Glomerular endothelial cell (primary cell): ENCODE results near the gene LSM4. TPM values are rescaled to one million over a fixed set of nuclear protein-coding genes. Genes with fewer than 3 reads are reported as not detected.

Experiments
- DNase-seq: peaks from one replicate; pipeline ENCODE4 v3.0.0-alpha.2; 2011; ENCODE audit warnings: low read depth, low spot score; ENCODE audit errors: extremely low read depth
- total RNA-seq: library from RNA; depleted of rRNA; stranded (reverse); fragments of >200 nt; gene quantifications from 2 replicates; pipeline ENCODE4 v1.2.3, GENCODE V29; 2015

LSM4 gene
- total RNA-seq, 1 donor from 2014 or later = 204 TPM

DNA sequence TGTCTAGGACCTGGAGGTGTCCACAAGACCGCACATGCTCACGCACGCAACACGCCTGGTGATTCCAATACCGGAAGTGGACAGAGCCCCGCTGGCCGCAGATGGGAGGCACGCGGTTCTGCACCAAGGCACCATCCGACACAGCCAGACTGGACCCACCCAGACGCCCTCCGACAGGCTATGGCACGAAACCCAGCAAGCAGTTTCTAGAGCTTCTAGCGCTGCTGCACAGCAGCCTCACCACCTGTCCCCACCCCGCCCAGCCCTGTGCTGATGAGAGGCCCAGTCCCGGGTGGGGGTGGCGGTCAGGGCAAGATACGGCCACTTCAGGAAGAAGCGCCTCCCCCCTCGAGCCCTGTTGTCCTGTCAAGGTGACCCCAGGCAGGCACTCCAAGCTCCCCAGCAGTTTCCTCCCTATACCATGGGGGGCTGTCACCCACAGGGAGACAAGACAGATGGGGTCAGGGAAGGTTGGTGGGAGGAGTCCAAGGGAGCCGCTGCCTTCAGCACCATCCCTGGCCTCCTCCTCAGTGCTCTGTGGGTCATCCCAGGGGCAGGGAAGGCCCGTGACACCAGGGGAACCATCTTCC, 11.3 kb downstream of the LSM4 start:
- DNase-seq = no peak

DNA sequence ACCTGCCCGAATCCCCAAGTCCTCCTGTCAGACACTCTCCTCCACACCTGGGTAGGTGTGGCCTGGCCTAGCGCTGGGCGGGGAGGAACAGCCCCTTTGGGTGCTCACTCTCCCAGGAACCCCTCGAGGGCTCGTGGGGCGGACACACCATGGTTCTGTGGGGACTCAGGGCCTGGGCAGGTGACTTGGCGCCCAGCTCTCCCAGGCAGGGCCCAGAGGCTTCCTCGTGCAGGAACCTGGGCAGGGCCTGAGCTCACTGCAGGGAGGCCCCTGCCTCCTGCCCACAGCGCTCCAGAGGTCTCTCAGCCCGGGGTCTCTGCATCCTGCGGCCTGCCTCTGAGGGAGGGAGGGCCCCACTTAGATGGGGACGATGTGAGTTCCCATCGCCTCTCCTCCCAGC, 11.9 kb downstream of the LSM4 start:
- DNase-seq = no peak

DNA sequence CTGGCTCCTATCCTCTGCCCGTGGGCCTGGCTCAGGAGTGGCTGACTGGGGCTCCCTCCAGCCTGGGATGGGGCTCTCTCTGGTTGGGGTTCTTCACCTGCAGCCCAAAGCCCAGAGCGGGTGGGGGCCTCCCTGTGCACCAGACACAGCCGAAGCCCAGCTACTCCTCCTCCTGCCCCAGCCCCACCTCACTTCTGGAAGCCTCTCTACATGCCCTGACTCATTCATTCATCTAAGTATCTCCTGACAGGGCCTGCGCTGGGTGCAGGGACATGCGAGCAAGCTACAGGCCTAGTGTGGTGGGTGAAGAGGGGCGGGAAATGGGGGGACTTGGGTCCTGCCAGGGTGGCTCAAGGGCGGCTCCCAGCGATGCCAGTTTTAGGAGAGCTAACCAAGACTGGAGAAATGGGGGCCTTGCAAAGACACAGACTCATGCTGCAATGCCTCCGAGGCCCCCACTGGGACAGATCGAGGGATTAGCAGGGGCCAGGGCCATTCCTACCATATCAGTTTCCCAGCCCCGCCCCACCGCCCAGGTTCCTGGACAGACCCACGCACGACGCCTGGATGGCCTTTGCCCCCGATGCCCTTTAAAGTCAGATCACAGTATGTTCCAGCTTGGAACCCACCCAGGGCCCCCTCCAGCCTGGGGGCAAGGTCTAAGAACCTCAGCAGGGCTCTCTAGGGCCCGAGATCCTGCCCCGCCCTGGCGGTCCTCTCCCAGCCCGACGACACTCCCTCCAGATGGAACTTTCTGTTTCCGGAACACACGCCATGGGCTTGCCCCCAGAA, 12.6 kb downstream of the LSM4 start:
- DNase-seq = no peak

DNA sequence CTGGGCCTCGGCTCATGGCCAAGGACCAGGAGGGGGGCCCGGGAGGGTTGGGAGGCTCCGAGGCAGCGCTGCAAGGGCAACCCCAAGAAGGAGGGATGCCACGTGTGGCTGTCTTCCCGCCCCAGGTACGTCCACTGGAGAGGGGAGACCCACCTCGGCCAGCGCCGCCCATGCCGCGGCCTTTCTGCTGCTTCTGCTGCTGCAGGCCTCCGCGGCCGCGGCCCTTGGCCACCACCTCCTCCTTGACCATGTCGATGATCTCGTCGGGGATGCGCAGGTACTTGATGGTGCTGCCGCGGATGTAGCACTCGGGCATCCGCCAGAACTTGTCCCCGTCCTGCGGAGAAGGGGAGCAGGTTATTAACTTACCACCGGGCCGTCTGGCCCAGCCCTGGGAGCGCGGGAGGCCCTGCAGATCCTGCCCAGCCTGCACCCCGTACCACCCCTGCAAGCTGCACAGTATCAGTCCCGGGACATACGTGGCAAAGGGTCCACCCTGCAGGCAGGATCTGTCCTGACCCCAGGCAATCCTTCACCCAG, 13.3 kb downstream of the LSM4 start:
- no peak for DNase-seq

DNA sequence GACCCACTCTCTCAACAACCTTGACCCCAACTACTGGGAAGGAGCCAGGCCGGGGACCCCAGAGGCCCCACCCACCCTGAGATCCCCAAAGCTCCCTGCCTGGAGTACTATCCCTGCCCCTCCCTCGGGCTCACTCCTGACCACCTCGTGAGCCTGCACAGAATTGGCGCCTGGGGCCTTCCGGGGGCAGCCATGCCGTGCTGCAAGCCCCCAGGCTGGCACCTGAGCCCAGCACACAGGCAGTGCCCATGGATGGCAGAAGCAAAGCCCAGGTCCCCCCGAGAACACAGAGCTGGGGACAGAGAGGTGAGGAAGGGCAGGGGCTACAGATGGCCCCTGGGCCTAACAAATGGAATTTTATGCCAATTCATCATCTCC, 13.9 kb downstream of the LSM4 start:
- DNase-seq = no peak

GRCh38 chr19:18308051-18308947, 14.6 kb downstream of the LSM4 start:
- DNase-seq = no peak

GRCh38 chr19:18307271-18307681, 15.6 kb downstream of the LSM4 start:
- DNase-seq = no peak

DNA sequence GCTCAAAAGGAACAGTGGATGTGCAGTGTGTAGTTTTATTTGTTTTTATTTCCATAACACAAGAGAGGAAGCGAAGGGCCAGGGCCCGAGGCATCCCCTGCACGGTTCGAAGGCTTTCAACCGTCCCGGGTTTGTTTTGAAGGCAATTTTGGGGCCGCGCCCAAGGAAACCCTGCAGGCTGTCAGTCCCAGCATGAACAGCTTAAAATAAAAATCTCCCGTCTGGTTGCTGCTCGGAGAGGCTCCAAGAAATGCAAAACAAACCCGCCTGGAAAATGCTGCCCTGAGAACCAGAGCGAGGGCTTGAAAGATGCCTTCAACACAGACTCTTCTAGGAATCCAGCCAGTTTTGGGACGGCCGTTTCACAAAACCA, 16.0 kb downstream of the LSM4 start:
- no peak for DNase-seq

DNA sequence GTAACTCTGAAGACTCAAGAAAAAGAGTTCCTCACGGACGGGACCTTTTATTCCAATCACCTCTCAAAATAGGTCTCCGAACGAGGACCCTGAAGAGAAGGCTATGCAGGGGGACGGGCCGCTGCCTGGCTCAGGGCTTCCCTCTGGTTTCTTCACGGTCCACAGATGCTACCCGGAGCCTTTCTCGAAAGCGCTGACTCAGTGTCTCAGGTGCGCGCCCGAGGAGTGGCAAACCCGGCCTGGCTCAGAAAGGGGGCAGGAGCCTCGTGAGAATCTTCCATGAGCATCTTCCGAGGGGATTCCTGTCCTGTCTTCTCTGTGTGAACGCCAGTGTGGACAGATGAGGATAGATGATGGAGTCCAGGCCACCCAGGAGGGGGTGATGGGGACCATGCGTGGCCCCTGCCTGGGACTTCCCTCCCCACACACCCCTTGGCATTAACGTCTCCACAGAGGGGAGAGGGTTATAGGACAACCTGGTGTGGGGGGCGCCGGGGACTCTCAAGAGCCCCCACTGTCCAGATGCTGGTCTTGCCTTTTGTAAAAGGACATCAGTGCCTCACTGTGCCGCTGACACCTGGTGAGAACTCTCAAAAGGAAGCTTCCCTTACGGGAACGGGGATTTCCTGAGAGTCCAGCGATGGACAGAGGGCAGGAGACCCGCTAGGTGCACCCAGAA, 16.5 kb downstream of the LSM4 start:
- DNase-seq = no peak

- no peak for DNase-seq
These were observed 18.2 kb downstream of the LSM4 start for GRCh38 chr19:18304458-18305310.

DNA sequence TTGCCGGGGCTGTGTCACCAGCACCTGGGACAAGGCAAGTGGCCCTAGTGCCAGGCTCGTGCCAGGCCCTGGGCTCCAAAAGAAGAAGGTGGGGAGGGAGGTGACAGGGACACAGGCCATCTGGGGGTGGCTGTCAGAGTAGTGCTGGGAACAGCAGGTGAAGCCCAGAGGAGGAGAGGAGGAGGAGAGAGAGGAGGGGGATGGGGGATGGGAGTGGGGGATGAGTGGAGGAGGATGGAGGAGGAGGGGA, 18.7 kb downstream of the LSM4 start:
- no peak for DNase-seq

DNA sequence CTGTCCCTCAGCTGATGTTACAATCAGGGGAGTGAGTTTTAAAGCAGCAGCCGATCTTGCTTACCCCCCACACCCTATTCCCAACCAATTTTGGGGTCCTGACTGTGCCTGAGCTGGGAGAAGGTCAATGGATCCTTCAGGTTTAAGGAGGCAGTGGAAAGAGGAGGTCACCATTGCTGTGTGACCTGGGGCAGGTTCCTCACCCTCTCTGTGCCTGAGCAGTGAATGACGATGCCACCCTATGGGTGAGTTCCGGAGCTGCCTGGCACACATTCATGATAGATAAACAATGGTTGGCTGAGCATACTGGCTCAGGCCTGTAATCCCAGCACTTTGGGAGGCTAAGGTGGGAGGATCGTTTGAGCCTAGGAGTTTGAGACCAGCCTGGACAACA, 21.2 kb downstream of the LSM4 start:
- DNase-seq = no peak

- no peak for DNase-seq
These were observed 21.8 kb downstream of the LSM4 start for GRCh38 chr19:18300930-18301717.

GRCh38 chr19:18299654-18300053, 23.2 kb downstream of the LSM4 start:
- DNase-seq = no peak

DNA sequence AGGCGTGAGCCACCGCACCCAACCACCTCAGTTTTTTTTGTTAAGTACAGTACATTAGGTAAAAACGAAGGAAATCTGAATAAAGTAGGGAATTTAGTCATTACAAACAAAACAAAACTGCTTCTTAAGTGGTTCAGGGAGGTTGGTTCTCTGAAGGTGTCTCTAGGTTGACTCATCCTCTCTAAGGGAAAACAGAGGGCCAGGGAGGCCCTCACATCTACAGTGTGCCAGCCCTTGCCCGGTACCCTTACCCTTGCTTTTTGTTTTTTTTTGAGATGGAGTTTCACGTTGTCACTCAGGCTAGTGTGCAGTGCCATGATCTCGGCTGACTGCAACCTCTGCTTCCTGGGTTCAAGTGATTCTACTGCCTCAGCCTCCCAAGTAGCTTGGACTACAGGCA, 24.3 kb downstream of the LSM4 start:
- no peak for DNase-seq

- no peak for DNase-seq
These were observed 25.6 kb downstream of the LSM4 start for GRCh38 chr19:18297308-18297707.

DNA sequence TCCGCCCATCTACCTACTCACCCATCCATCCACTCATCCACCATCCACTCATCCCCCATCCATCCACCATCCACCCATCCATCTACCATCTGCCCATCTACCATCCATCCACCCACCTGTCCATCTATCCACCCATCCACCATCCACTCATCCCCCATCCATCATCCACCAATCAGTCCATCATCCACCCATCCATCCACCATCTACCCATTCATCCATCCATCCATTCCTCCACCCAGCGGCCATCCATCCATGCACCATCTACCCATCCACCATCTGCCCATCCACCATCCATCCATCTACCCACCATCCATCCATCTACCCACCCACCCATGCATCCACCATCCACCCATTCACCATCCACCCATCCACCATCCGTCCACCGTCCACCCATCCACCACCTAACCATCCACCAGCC, 27.8 kb downstream of the LSM4 start:
- DNase-seq = no peak

DNA sequence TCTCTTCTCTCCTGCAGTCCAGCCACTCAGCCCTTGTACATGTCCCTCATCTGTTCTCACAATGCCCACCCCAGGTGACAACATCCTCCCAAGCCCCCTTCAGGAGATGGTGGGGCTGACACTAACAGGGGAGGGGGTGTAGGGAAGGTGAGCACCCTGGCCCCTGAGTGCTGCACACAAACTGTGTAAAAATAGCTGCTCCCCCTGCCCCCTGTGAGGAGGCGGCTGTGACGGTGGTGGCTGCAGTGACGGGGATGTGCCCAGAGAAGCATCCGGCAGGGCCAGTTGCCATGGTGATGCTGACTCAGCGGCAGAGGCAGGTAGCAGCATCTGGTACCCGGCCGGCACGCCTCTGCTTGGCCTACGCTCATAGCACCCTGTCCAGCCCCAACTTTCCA, 28.4 kb downstream of the LSM4 start:
- DNase-seq = no peak

- no peak for DNase-seq
These were observed 29.0 kb downstream of the LSM4 start for GRCh38 chr19:18293642-18294466.
